IMR-90 (cell line): Measurements from ENCODE around the gene FAM53B. TPM values are rescaled to one million over a fixed set of nuclear protein-coding genes. Genes with fewer than 3 reads are reported as not detected.
A peak's percentile ranks its signal among the peaks of the same experiment; 100 is the strongest.

Experiments
- ATAC-seq: fragments of 200-7000 bp; cut with Tn5 transposase; 2 replicates; pipeline ENCODE4 v1.9.1; 2020; ENCODE audit warnings: low read depth, mild to moderate bottlenecking, moderate library complexity
- BruUV-seq: library from RNA; stranded (reverse); fragments of 400-500 nt; replicated peaks from 2 replicates; lab custom pipeline; 2021; lab: Mats Ljungman, UMichigan
- CTCF ChIA-PET: fragments of 300-600 bp; formaldehyde crosslinking; extraction: SDS; loops from one replicate; lab custom pipeline; 2021; ENCODE audit warnings: antibody characterized with exemption; lab: Yijun Ruan, JAX
- POLR2A ChIA-PET: fragments of 300-600 bp; sonication (Branson Sonifier 250); formaldehyde crosslinking; loops from one replicate; lab custom pipeline; 2022; ENCODE audit warnings: antibody characterized with exemption; ENCODE audit not compliant: unreplicated experiment; lab: Charles Lee
- DNase-seq: peaks from one replicate; pipeline ENCODE4 v3.0.0; 2013
- H2AFZ ChIP-seq: replicated peaks from 2 replicates; pipeline ENCODE3; 2013; ENCODE audit warnings: low read length, mild to moderate bottlenecking; ENCODE audit not compliant: poor library complexity
- H2AK5ac ChIP-seq: 2 replicates; pipeline ENCODE4 v1.6.1; 2013; ENCODE audit warnings: low read depth, low read length, inconsistent platforms
- H2AK9ac ChIP-seq: replicated peaks from 2 replicates; pipeline ENCODE3; 2013; ENCODE audit warnings: mild to moderate bottlenecking, low read depth, low read length, moderate library complexity; ENCODE audit not compliant: poor library complexity
- H2BK120ac ChIP-seq: 2 replicates; pipeline ENCODE4 v1.6.1; 2013; ENCODE audit warnings: low read depth, low read length, inconsistent platforms
- H2BK15ac ChIP-seq: 3 replicates; pipeline ENCODE4 v1.6.1; 2013; ENCODE audit warnings: low read depth, low read length, inconsistent platforms
- H2BK20ac ChIP-seq: 2 replicates; pipeline ENCODE4 v1.6.1; 2013; ENCODE audit warnings: low read depth, mild to moderate bottlenecking, inconsistent platforms, low read length, moderate library complexity
- H2BK5ac ChIP-seq: 2 replicates; pipeline ENCODE4 v1.6.1; 2013; ENCODE audit warnings: mild to moderate bottlenecking, low read depth, low read length, inconsistent platforms; ENCODE audit not compliant: poor library complexity, severe bottlenecking
- H3K14ac ChIP-seq: replicated peaks from 2 replicates; pipeline ENCODE4 v1.6.1; 2013; ENCODE audit warnings: low read depth, low read length, inconsistent platforms
- H3K18ac ChIP-seq: 2 replicates; pipeline ENCODE4 v1.6.1; 2013; ENCODE audit warnings: low read depth, low read length, control low read depth
- H3K23ac ChIP-seq: 2 replicates; pipeline ENCODE4 v1.6.1; 2013; ENCODE audit warnings: low read depth, low read length, inconsistent platforms
- H3K27ac ChIP-seq: 2 replicates; pipeline ENCODE4 v1.5.1; 2013; ENCODE audit warnings: mild to moderate bottlenecking, control low read depth, low read length; ENCODE audit not compliant: insufficient read depth
- H3K27me3 ChIP-seq: 2 replicates; pipeline ENCODE4 v1.6.1; 2013; ENCODE audit warnings: low read length; ENCODE audit not compliant: control insufficient read depth, insufficient read depth
- H3K36me3 ChIP-seq: 2 replicates; pipeline ENCODE4 v1.6.1; 2013; ENCODE audit warnings: low read length, mixed read lengths; ENCODE audit not compliant: control insufficient read depth, insufficient read depth
- H3K4ac ChIP-seq: 2 replicates; pipeline ENCODE4 v1.6.1; 2013; ENCODE audit warnings: low read depth, low read length, inconsistent platforms
- H3K4me1 ChIP-seq: 2 replicates; pipeline ENCODE4 v1.6.1; 2013; ENCODE audit warnings: low read length, mixed read lengths; ENCODE audit not compliant: control insufficient read depth, insufficient read depth
- H3K4me2 ChIP-seq: 2 replicates; pipeline ENCODE4 v1.6.1; 2013; ENCODE audit warnings: low read depth, mild to moderate bottlenecking, control low read depth, low read length, moderate library complexity
- H3K4me3 ChIP-seq: 2 replicates; pipeline ENCODE4 v1.5.1; 2013; ENCODE audit warnings: low read depth, mild to moderate bottlenecking, control low read depth, low read length, moderate library complexity; ENCODE audit not compliant: insufficient read depth
- H3K56ac ChIP-seq: 2 replicates; pipeline ENCODE4 v1.6.1; 2013; ENCODE audit warnings: low read length, inconsistent platforms; ENCODE audit not compliant: insufficient read depth; ENCODE audit errors: extremely low read depth
- H3K79me1 ChIP-seq, 2 experiments: 2 replicates each; pipeline ENCODE4 v1.6.1; 2013; ENCODE audit warnings: low read length in 2 of 2, inconsistent platforms in 1 of 2, low read depth in 1 of 2
- H3K9ac ChIP-seq: 2 replicates; pipeline ENCODE4 v1.6.1; 2013; ENCODE audit warnings: low read depth, low read length, control low read depth
- H3K9me1 ChIP-seq: 2 replicates; pipeline ENCODE4 v1.6.1; 2013; ENCODE audit warnings: low read length, inconsistent platforms; ENCODE audit not compliant: insufficient read depth
- H3K9me3 ChIP-seq: 2 replicates; pipeline ENCODE4 v1.6.1; 2013; ENCODE audit warnings: low read length; ENCODE audit not compliant: control insufficient read depth, insufficient read depth
- H4K20me1 ChIP-seq: 2 replicates; pipeline ENCODE4 v1.6.1; 2013; ENCODE audit warnings: low read length, inconsistent platforms; ENCODE audit not compliant: insufficient read depth
- H4K5ac ChIP-seq: 2 replicates; pipeline ENCODE4 v1.6.1; 2013; ENCODE audit warnings: mild to moderate bottlenecking, low read depth, low read length, control low read depth
- H4K8ac ChIP-seq, 2 experiments: 2 replicates each; pipeline ENCODE4 v1.6.1; 2013; ENCODE audit warnings: low read depth in 2 of 2, low read length in 2 of 2, control low read depth in 1 of 2, inconsistent platforms in 1 of 2
- H4K91ac ChIP-seq: 2 replicates; pipeline ENCODE4 v1.6.1; 2013; ENCODE audit warnings: low read depth, low read length, inconsistent platforms; ENCODE audit not compliant: insufficient read depth
- BHLHE40 ChIP-seq: fragments of 150-350 bp; IDR thresholded peaks from 2 replicates; pipeline ENCODE4 v1.6.1; 2016; ENCODE audit warnings: mild to moderate bottlenecking, low read depth, low read length
- CHD1 ChIP-seq: IDR thresholded peaks from 2 replicates; pipeline ENCODE4 v1.6.1; 2012; ENCODE audit warnings: low read depth, low read length, improper control_type of control experiment
- CTCF ChIP-seq: conservative IDR thresholded peaks from 2 replicates; pipeline ENCODE4 v1.5.1; 2012; ENCODE audit warnings: mild to moderate bottlenecking, low read depth, low read length, improper control_type of control experiment
- FOS ChIP-seq: fragments of 150-350 bp; IDR thresholded peaks from 2 replicates; pipeline ENCODE4 v1.6.1; 2016; ENCODE audit warnings: low read depth, low read length
- MAFK ChIP-seq: IDR thresholded peaks from 2 replicates; pipeline ENCODE4 v1.6.1; 2012; ENCODE audit warnings: low read depth, low read length, improper control_type of control experiment
- MAZ ChIP-seq: IDR thresholded peaks from 2 replicates; pipeline ENCODE4 v1.6.1; 2012; ENCODE audit warnings: low read depth, mild to moderate bottlenecking, low read length, improper control_type of control experiment, moderate library complexity, borderline replicate concordance
- RAD21 ChIP-seq: IDR thresholded peaks from 2 replicates; pipeline ENCODE4 v1.6.1; 2012; ENCODE audit warnings: low read length, improper control_type of control experiment
- RCOR1 ChIP-seq: IDR thresholded peaks from 2 replicates; pipeline ENCODE4 v1.6.1; 2012; ENCODE audit warnings: mild to moderate bottlenecking, low read length, improper control_type of control experiment; ENCODE audit not compliant: insufficient replicate concordance
- RFX5 ChIP-seq: IDR thresholded peaks from 2 replicates; pipeline ENCODE4 v1.8.0; 2012; ENCODE audit warnings: low read depth, mild to moderate bottlenecking, low read length, moderate library complexity
- USF2 ChIP-seq: fragments of 150-350 bp; IDR thresholded peaks from 2 replicates; pipeline ENCODE4 v1.6.1; 2017; ENCODE audit warnings: mild to moderate bottlenecking, antibody characterized with exemption, low read length, low read depth
- WGBS, 2 experiments: methylation state at CpG; one replicate each; pipeline versions ENCODE4 v1.1.5 to v1.1.7; 2013; ENCODE audit warnings: missing lambda C conversion rate in 2 of 2; ENCODE audit not compliant: insufficient read length in 1 of 2; ENCODE audit errors: extremely low coverage in 2 of 2; 5-methylcytosine and 5-hydroxymethylcytosine counted together
- dilution Hi-C: fragments of 300-500 bp; cut with HindIII; formaldehyde crosslinking; loops from one replicate; pipeline ENCODE4 v1.14.3; 2018; ENCODE audit warnings: low sequenced_read_pairs; ENCODE audit not compliant: unreplicated experiment
- in situ Hi-C: fragments of 300-500 bp; cut with MboI; formaldehyde crosslinking; loops from 3 replicates; pipeline ENCODE4 v1.14.3; 2019; ENCODE audit warnings: low sequenced_read_pairs, inconsistent platforms, mixed read lengths
- intact Hi-C: fragments of 100-400 bp; cut with micrococcal nuclease; formaldehyde crosslinking; loops from 2 replicates; pipeline ENCODE4 v1.10.0; 2022
- polyA plus RNA-seq, 3 experiments: library from polyadenylated mRNA; depleted of rRNA; stranded (reverse); fragments of >200 nt; gene quantifications; 2 replicates each; pipeline ENCODE4 v1.2.3, GENCODE V29; 2012; ENCODE audit warnings: low replicate concordance in 1 of 3
- total RNA-seq: library from RNA; depleted of rRNA; stranded (reverse); fragments of >200 nt; gene quantifications from 2 replicates; pipeline ENCODE4 v1.2.3, GENCODE V29; 2012
- TF ChIP-seq, protein P1 (sequence below): fragments of 150-350 bp; IDR thresholded peaks from 2 replicates; pipeline ENCODE4 v1.6.1; 2016; ENCODE audit warnings: low read depth, mild to moderate bottlenecking, low read length, moderate library complexity, borderline replicate concordance

The FAM53B gene
- total and polyA plus RNA-seq, 2 of the 4 experiments (the other 2 are of a cell fraction): 3.8 to 5.7 TPM

DNA sequence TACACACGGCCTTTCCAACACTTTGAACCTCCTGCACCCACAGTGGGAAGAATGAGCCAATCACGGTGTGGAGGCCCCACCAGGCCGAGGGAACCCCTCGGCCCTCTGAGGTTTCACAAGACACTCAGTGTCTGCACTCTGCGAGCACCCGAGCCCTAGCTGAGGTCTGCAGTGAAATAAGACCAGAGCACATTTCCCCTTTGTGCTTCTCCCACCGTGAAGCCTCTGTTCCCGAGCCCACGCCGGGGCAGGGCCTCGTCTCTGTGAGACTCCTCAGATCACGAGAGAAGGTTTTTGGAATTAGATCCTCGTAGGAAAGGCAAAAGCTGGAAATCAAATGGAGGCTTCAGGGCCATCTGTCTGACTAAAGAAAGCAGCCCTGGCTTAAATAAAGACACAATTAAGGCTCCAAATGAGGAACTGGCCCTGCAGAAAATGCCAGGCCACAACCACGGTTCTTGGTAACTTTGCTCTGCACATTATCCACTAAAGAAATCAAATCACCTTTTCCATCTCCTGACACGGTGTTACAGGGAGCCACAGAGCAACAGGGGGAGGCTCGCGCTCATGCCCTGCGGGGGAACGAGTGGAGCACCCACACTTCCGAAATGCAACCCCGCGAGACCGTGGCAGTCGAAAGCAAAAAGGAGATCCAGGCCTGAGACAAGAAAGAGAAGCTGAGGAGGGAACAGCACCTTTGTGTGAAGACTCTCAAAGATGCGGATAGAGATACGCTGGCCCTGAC, 43.7 kb downstream of the FAM53B start:
- in situ Hi-C loops (no loop called here), intact Hi-C loops (loop anchor here (5.0 kb wide), 1 partner anchor 42 kb away; the partner anchor contains the start of gene FAM53B), dilution Hi-C loops (no loop called here)
- no peak for ATAC-seq
- TF ChIP-seq RAD21 (no peak), USF2 (no peak), BHLHE40 (no peak), RFX5 (no peak), RCOR1 (no peak), MAZ (no peak), CTCF (no peak), CHD1 (no peak), FOS (no peak), MAFK (no peak)
- TF ChIP-seq, protein P1, sequence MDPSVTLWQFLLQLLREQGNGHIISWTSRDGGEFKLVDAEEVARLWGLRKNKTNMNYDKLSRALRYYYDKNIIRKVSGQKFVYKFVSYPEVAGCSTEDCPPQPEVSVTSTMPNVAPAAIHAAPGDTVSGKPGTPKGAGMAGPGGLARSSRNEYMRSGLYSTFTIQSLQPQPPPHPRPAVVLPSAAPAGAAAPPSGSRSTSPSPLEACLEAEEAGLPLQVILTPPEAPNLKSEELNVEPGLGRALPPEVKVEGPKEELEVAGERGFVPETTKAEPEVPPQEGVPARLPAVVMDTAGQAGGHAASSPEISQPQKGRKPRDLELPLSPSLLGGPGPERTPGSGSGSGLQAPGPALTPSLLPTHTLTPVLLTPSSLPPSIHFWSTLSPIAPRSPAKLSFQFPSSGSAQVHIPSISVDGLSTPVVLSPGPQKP: no peak
- Histone ChIP-seq H2AK9ac (peak overlapping the region; percentile 20), H3K23ac (no peak overlapping the region), H3K27me3 (no peaks in the 10 kb centered on the region), H3K4ac (no peak overlapping the region), H2BK15ac (no peak overlapping the region), H3K36me3 (peaks cover 1% of the 10 kb centered on the region; the same call in 1 of the 2 replicates), H3K14ac (no peak overlapping the region), H2AK5ac (no peak overlapping the region), H3K18ac (no peak overlapping the region), H3K79me1 (0 out of 4 replicates have a peak, but pooled peaks cover 0 to 6% of the 10 kb centered on the region in 2 experiments), H2AFZ (peak overlapping the region; percentile 16), H2BK20ac (no peak overlapping the region), H3K9me3 (no peaks in the 10 kb centered on the region), H2BK120ac (no peak overlapping the region), H3K56ac (no peak overlapping the region), H3K4me2 (no peak overlapping the region), H3K9ac (no peak overlapping the region), H3K4me1 (peaks cover 17% of the 10 kb centered on the region), H4K5ac (no peak overlapping the region), H3K4me3 (no peak overlapping the region), H3K9me1 (peaks cover 14% of the 10 kb centered on the region; the same call in 1 of the 2 replicates), H2BK5ac (no peak overlapping the region), H3K27ac (no peak overlapping the region), H4K20me1 (peaks cover 3% of the 10 kb centered on the region), H4K91ac (no peak overlapping the region), H4K8ac (no peak overlapping the region)
- ChIA-PET CTCF (interaction anchor here (1.5 kb wide), 1 partner anchor 41 kb away, joined by 3 read pairs; no protein-coding TSS in a partner anchor), POLR2A (no interaction called here)
- BruUV-seq: no TSS peak
- DNase-seq: no peak
- 93% methylated on average over 9 of the region's 26 CpGs; no CpG with 5 or more reads in 1 of the 2 experiments for WGBS, 2 experiments
